Right lobe of liver (tissue), 4 donors: ENCODE data around the gene BAIAP2.

ENCODE experiments used
- POLR2A ChIP-seq: fragments of 450-650 bp; IDR thresholded peaks from one replicate; pipeline ENCODE4 v1.6.1; 2017; ENCODE audit warnings: antibody characterized with exemption, mild to moderate bottlenecking
- TF ChIP-seq, protein P1 (sequence below), 4 donors: fragments of 200-600 bp in 3 of 4; fragments of 450-650 bp in 1 of 4; IDR thresholded peaks; one replicate each; pipeline versions ENCODE4 v1.5.1 to v1.8.0; 2016 to 2022; ENCODE audit warnings: antibody characterized with exemption in 4 of 4, mild to moderate bottlenecking in 2 of 4
- donor health status: DM: no; HTN: no; CAD: no.
- donor health status: DM: no; HTN: no; CAD: no.
- donor health status: DM: no; HTN: yes; CAD: no.

DNA sequence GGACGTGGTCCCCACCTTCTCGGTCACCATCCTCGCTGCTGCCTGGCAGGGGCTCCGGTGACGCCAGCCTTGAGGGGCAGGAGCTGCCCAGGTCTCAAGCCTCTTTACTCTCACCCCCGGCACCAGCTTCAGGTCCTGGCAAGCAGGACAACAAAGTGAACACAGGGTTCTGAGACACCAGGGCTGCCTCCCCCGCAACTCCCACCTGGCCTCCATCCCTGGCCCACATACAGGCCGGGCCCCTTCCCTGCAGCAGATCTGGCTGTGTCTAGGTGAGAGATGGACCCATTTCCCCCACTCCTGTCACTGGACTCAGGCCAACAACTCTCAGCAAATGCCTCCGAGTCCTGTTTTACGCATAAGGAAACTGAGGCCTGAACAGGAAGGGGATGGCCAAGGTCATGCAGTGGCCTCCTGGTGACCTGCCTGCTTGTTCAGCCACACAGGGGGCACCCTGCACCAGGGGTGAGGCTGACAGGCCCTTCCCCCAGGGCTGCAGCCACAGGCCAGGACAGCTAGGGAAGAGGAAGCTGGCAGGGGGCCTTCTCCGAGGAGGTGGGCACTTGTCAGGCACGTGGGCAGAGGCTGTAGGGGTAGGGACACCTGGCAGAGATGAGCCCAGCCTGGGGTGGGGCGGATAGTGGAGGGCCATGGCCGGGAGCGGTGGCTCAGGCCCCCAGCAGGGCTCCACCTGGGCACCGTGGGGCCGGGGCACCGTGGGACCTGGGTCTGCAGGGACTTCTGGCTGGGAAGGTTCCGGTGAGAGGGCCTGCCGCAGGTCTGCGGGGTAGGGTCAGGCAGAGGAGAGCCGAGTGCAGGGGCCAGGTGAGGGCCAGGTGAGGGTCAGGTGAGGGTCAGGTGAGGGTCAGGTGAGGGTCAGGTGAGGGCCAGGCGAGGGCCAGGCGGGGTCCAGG lies 83.6 kb downstream of the BAIAP2 start:
- TF ChIP-seq, protein P1, sequence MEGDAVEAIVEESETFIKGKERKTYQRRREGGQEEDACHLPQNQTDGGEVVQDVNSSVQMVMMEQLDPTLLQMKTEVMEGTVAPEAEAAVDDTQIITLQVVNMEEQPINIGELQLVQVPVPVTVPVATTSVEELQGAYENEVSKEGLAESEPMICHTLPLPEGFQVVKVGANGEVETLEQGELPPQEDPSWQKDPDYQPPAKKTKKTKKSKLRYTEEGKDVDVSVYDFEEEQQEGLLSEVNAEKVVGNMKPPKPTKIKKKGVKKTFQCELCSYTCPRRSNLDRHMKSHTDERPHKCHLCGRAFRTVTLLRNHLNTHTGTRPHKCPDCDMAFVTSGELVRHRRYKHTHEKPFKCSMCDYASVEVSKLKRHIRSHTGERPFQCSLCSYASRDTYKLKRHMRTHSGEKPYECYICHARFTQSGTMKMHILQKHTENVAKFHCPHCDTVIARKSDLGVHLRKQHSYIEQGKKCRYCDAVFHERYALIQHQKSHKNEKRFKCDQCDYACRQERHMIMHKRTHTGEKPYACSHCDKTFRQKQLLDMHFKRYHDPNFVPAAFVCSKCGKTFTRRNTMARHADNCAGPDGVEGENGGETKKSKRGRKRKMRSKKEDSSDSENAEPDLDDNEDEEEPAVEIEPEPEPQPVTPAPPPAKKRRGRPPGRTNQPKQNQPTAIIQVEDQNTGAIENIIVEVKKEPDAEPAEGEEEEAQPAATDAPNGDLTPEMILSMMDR (IDR thresholded peaks at IDR 0.05), result no peak
- TF ChIP-seq POLR2A, result no peak
